H9 (cell line): ENCODE results near the gene ZNF618. TPM values are rescaled to one million over a fixed set of nuclear protein-coding genes. Genes with fewer than 3 reads are reported as not detected.

Experiments
- DNase-seq: peaks from one replicate; pipeline ENCODE4 v3.0.0-alpha.2; 2017
- H2AFZ ChIP-seq: one replicate; pipeline ENCODE4 v1.6.1; 2013; ENCODE audit warnings: mild to moderate bottlenecking, low read length, control low read depth, moderate library complexity
- H2AK5ac ChIP-seq: 2 replicates; pipeline ENCODE4 v1.6.1; 2013; ENCODE audit warnings: low read length, control low read depth, mixed read lengths; ENCODE audit not compliant: insufficient read length
- H2BK120ac ChIP-seq: one replicate; pipeline ENCODE4 v1.6.1; 2013; ENCODE audit warnings: low read depth, mild to moderate bottlenecking, low read length, control low read depth, inconsistent platforms; ENCODE audit not compliant: poor library complexity, severe bottlenecking
- H2BK12ac ChIP-seq: 2 replicates; pipeline ENCODE4 v1.6.1; 2013; ENCODE audit warnings: low read length, control low read depth, mixed read lengths, low read depth; ENCODE audit not compliant: insufficient read length
- H2BK15ac ChIP-seq: 2 replicates; pipeline ENCODE4 v1.6.1; 2013; ENCODE audit warnings: low read depth, low read length, control low read depth
- H2BK20ac ChIP-seq: one replicate; pipeline ENCODE4 v1.6.1; 2013; ENCODE audit warnings: low read depth, mild to moderate bottlenecking, low read length, control low read depth, inconsistent platforms; ENCODE audit not compliant: poor library complexity, severe bottlenecking
- H2BK5ac ChIP-seq: 2 replicates; pipeline ENCODE4 v1.6.1; 2013; ENCODE audit warnings: low read length, control low read depth, mixed read lengths; ENCODE audit not compliant: insufficient read length
- H3K14ac ChIP-seq: 2 replicates; pipeline ENCODE4 v1.6.1; 2013; ENCODE audit warnings: low read length, control low read depth; ENCODE audit not compliant: insufficient read depth
- H3K18ac ChIP-seq: 2 replicates; pipeline ENCODE4 v1.6.1; 2013; ENCODE audit warnings: low read depth, mild to moderate bottlenecking, mixed read lengths, low read length, control low read depth; ENCODE audit not compliant: insufficient read length
- H3K23ac ChIP-seq: 2 replicates; pipeline ENCODE4 v1.6.1; 2013; ENCODE audit warnings: low read length, control low read depth, mixed read lengths, low read depth; ENCODE audit not compliant: insufficient read length
- H3K23me2 ChIP-seq: 2 replicates; pipeline ENCODE4 v1.6.1; 2013; ENCODE audit warnings: low read depth, mild to moderate bottlenecking, mixed read lengths, low read length, control low read depth; ENCODE audit not compliant: insufficient read length, poor library complexity, severe bottlenecking
- H3K27ac ChIP-seq: 2 replicates; pipeline ENCODE4 v1.5.1; 2013; ENCODE audit warnings: low read length, control low read depth, mixed read lengths, low read depth; ENCODE audit not compliant: insufficient read length
- H3K27me3 ChIP-seq: 2 replicates; pipeline ENCODE4 v1.6.1; 2013; ENCODE audit warnings: low read length, control low read depth, inconsistent platforms; ENCODE audit not compliant: insufficient read depth
- H3K4ac ChIP-seq: 2 replicates; pipeline ENCODE4 v1.6.1; 2013; ENCODE audit warnings: low read depth, mild to moderate bottlenecking, control low read depth, inconsistent platforms, low read length, moderate library complexity
- H3K4me1 ChIP-seq: 2 replicates; pipeline ENCODE4 v1.6.1; 2013; ENCODE audit warnings: low read length, control low read depth, inconsistent platforms; ENCODE audit not compliant: insufficient read depth
- H3K4me2 ChIP-seq: 2 replicates; pipeline ENCODE4 v1.6.1; 2013; ENCODE audit warnings: low read length, control low read depth, mixed read lengths; ENCODE audit not compliant: insufficient read length, insufficient read depth
- H3K56ac ChIP-seq: 2 replicates; pipeline ENCODE4 v1.6.1; 2013; ENCODE audit warnings: low read depth, mild to moderate bottlenecking, mixed read lengths, low read length, control low read depth; ENCODE audit not compliant: insufficient read length
- H3K79me1 ChIP-seq: 2 replicates; pipeline ENCODE4 v1.6.1; 2013; ENCODE audit warnings: low read depth, mild to moderate bottlenecking, moderate library complexity, low read length, control low read depth, inconsistent platforms; ENCODE audit not compliant: insufficient read depth, poor library complexity, severe bottlenecking
- H3K79me2 ChIP-seq: 2 replicates; pipeline ENCODE4 v1.6.1; 2013; ENCODE audit warnings: low read length, control low read depth, inconsistent platforms; ENCODE audit not compliant: insufficient read depth
- H3K9ac ChIP-seq: 2 replicates; pipeline ENCODE4 v1.6.1; 2013; ENCODE audit warnings: low read length, control low read depth, mixed read lengths; ENCODE audit not compliant: insufficient read length; ENCODE audit errors: extremely low read depth
- H3K9me3 ChIP-seq: one replicate; pipeline ENCODE4 v1.6.1; 2013; ENCODE audit warnings: low read depth, low read length, inconsistent platforms; ENCODE audit not compliant: control insufficient read depth
- H3T11ph ChIP-seq: one replicate; pipeline ENCODE4 v1.6.1; 2013; ENCODE audit warnings: mild to moderate bottlenecking, low read length, control low read depth, inconsistent platforms
- H4K20me1 ChIP-seq: one replicate; pipeline ENCODE4 v1.6.1; 2013; ENCODE audit not compliant: control insufficient read depth, insufficient read length, insufficient read depth
- H4K5ac ChIP-seq: 2 replicates; pipeline ENCODE4 v1.6.1; 2013; ENCODE audit warnings: low read depth, mild to moderate bottlenecking, mixed read lengths, low read length, control low read depth; ENCODE audit not compliant: insufficient read length
- H4K8ac ChIP-seq: replicated peaks from 2 replicates; pipeline ENCODE4 v1.6.1; 2013; ENCODE audit warnings: low read length, control low read depth, mixed read lengths, low read depth; ENCODE audit not compliant: insufficient read length
- H4K91ac ChIP-seq: 2 replicates; pipeline ENCODE4 v1.6.1; 2013; ENCODE audit warnings: low read depth, mild to moderate bottlenecking, moderate library complexity, mixed read lengths, low read length, control low read depth; ENCODE audit not compliant: insufficient read length
- H3K27ac Mint-ChIP-seq, 3 experiments: 2 replicates in 2 of 3; 3 replicates in 1 of 3; pipeline ENCODE4 v1.8.0; 2020 to 2021; ENCODE audit warnings: mixed read lengths in 3 of 3, mild to moderate bottlenecking in 1 of 3, moderate library complexity in 1 of 3
- H3K27me3 Mint-ChIP-seq: 2 replicates; pipeline ENCODE4 v1.8.0; 2021; ENCODE audit warnings: low read depth, mild to moderate bottlenecking, moderate library complexity, mixed read lengths
- H3K36me3 Mint-ChIP-seq, 3 experiments: 2 replicates in 2 of 3; 3 replicates in 1 of 3; pipeline ENCODE4 v1.8.0; 2020 to 2021; ENCODE audit warnings: low read depth in 3 of 3, mixed read lengths in 3 of 3; ENCODE audit not compliant: insufficient read depth in 1 of 3
- H3K4me1 Mint-ChIP-seq, 2 experiments: 2 replicates each; pipeline ENCODE4 v1.8.0; 2020; ENCODE audit warnings: mixed read lengths in 2 of 2
- H3K4me3 Mint-ChIP-seq, 2 experiments: 2 replicates in 1 of 2; 3 replicates in 1 of 2; pipeline ENCODE4 v1.8.0; 2020 to 2021; ENCODE audit warnings: mild to moderate bottlenecking in 2 of 2, mixed read lengths in 2 of 2, moderate library complexity in 1 of 2
- H3K9me3 Mint-ChIP-seq, 2 experiments: 2 replicates in 1 of 2; 3 replicates in 1 of 2; pipeline ENCODE4 v1.8.0; 2020; ENCODE audit warnings: mild to moderate bottlenecking in 2 of 2, mixed read lengths in 2 of 2, moderate library complexity in 1 of 2
- CTCF ChIP-seq: fragments of 200-600 bp; sonication (generic); conservative IDR thresholded peaks from 3 replicates; pipeline ENCODE4 v1.8.0; 2021; ENCODE audit warnings: antibody characterized with exemption, mild to moderate bottlenecking
- WGBS: extraction: QIAGEN DNeasy Blood & Tissue Kit; methylation state at CpG from one replicate; pipeline ENCODE4 v1.1.7; 2013; ENCODE audit warnings: missing lambda C conversion rate, low lambda C conversion rate, mixed read lengths; ENCODE audit not compliant: insufficient read length; ENCODE audit errors: extremely low coverage; 5-methylcytosine and 5-hydroxymethylcytosine counted together
- total RNA-seq: library from RNA; stranded (reverse); gene quantifications from 2 replicates; pipeline ENCODE4 v1.2.1, GENCODE V29; 2021

The ZNF618 gene
- total RNA-seq, 1 experiment from 2014 or later: 13.6 TPM

GRCh38 chr9:113882181-113882580 lies 6.1 kb downstream of the ZNF618 start:
- Histone ChIP-seq H4K5ac (no peak overlapping the region), H3K79me1 (peaks cover 4% of the 10 kb centered on the region), H3K9me3 (no peaks in the 10 kb centered on the region), H3K9ac (no peak overlapping the region), H2BK120ac (no peak overlapping the region), H2BK15ac (no peak overlapping the region), H3K4me1 (peaks cover 6% of the 10 kb centered on the region; the same call in 1 of the 2 replicates), H3K4ac (no peak overlapping the region), H4K20me1 (no peaks in the 10 kb centered on the region), H4K91ac (no peak overlapping the region), H3K79me2 (peaks cover 7% of the 10 kb centered on the region; the same call in 1 of the 2 replicates), H3T11ph (no peak overlapping the region), H2AFZ (no peak overlapping the region), H2BK20ac (no peak overlapping the region), H3K18ac (no peak overlapping the region), H4K8ac (no peak overlapping the region), H2AK5ac (no peak overlapping the region), H2BK5ac (no peak overlapping the region), H3K27me3 (no peaks in the 10 kb centered on the region), H3K27ac (no peak overlapping the region), H3K23ac (no peak overlapping the region), H3K4me2 (no peak overlapping the region), H3K14ac (no peak overlapping the region), H3K23me2 (no peaks in the 10 kb centered on the region), H2BK12ac (no peak overlapping the region), H3K56ac (no peak overlapping the region)
- H3K9me3 Mint-ChIP-seq: no peaks in the 10 kb centered on the region
- no peaks in the 10 kb centered on the region for H3K36me3 Mint-ChIP-seq
- TF ChIP-seq CTCF: no peak
- no peak overlapping the region for H3K27ac Mint-ChIP-seq
- peaks cover 49 to 65% of the 10 kb centered on the region in 2 experiments for H3K4me1 Mint-ChIP-seq
- DNase-seq: no peak
- H3K4me3 Mint-ChIP-seq: no peak overlapping the region
- no peaks in the 10 kb centered on the region for H3K27me3 Mint-ChIP-seq
- WGBS: no CpG with 5 or more reads among the region's 7 CpGs
